GM12878 (cell line): ENCODE measurements around the gene TNFAIP3. TPM values are rescaled to one million over a fixed set of nuclear protein-coding genes. Genes with fewer than 3 reads are reported as not detected.

Experiments
- E4F1 ChIP-seq: fragments of 450-650 bp; IDR thresholded peaks from 2 replicates; pipeline ENCODE4 v1.6.1; 2018; ENCODE audit warnings: borderline replicate concordance, mild to moderate bottlenecking; ENCODE audit not compliant: partially characterized antibody
- EGR1 ChIP-seq, 2 experiments: IDR thresholded peaks; 1 replicate in 1 of 2; 2 replicates in 1 of 2; pipeline ENCODE4 v1.6.1; 2011 to 2012; ENCODE audit warnings: low read depth in 2 of 2, low read length in 2 of 2, borderline replicate concordance in 1 of 2, mild to moderate bottlenecking in 1 of 2, moderate library complexity in 1 of 2
- FOXK2 ChIP-seq: fragments of 450-650 bp; IDR thresholded peaks from 2 replicates; pipeline ENCODE4 v1.6.1; 2017; ENCODE audit warnings: mild to moderate bottlenecking, moderate library complexity
- HDAC6 ChIP-seq: fragments of 200-600 bp; sonication (generic); IDR thresholded peaks from one replicate; pipeline ENCODE4 v1.8.0; 2017; ENCODE audit warnings: antibody characterized with exemption; ENCODE audit not compliant: unreplicated experiment
- KDM1A ChIP-seq: fragments of 200-600 bp; sonication (generic); IDR thresholded peaks from 2 replicates; pipeline ENCODE4 v1.6.1; 2016; ENCODE audit warnings: borderline replicate concordance
- MYC ChIP-seq: IDR thresholded peaks from 2 replicates; pipeline ENCODE4 v1.6.1; 2011; ENCODE audit warnings: mild to moderate bottlenecking, low read length, moderate library complexity, inconsistent platforms; ENCODE audit not compliant: insufficient read depth, insufficient replicate concordance, insufficient read length, severe bottlenecking
- NFYB ChIP-seq: IDR thresholded peaks from 2 replicates; pipeline ENCODE4 v1.6.1; 2011; ENCODE audit warnings: low read depth, mild to moderate bottlenecking, low read length, improper control_type of control experiment, moderate library complexity; ENCODE audit not compliant: insufficient read depth
- NKRF ChIP-seq: fragments of 450-650 bp; conservative IDR thresholded peaks from 2 replicates; pipeline ENCODE4 v1.6.1; 2017; ENCODE audit warnings: mild to moderate bottlenecking, moderate library complexity
- PAX5 ChIP-seq: IDR thresholded peaks from 2 replicates; pipeline ENCODE4 v1.6.1; 2011; ENCODE audit warnings: low read depth, low read length, borderline replicate concordance
- PML ChIP-seq: IDR thresholded peaks from 2 replicates; pipeline ENCODE4 v1.6.1; 2012; ENCODE audit warnings: low read length, inconsistent platforms
- RELB ChIP-seq: fragments of 450-650 bp; IDR thresholded peaks from 2 replicates; pipeline ENCODE4 v1.6.1; 2017; ENCODE audit warnings: low read depth, mild to moderate bottlenecking, moderate library complexity
- SMC3 ChIP-seq: IDR thresholded peaks from 2 replicates; pipeline ENCODE4 v1.6.1; 2011; ENCODE audit warnings: low read length, improper control_type of control experiment, borderline replicate concordance
- SP1 ChIP-seq: IDR thresholded peaks from one replicate; pipeline ENCODE4 v1.6.1; 2011; ENCODE audit warnings: low read depth, low read length
- polyA plus RNA-seq, 11 experiments: library from polyadenylated mRNA; depleted of rRNA in 4 of 11; unstranded in 6 of 11; stranded (reverse) in 5 of 11; fragments of >200 nt; fragmentation: Nextera tagmentation in 4 of 11; fragmentation: Illumina TruSeq in 1 of 11; extraction: Ambion mirVana in 4 of 11; extraction: Trizol in 1 of 11; gene quantifications; 1 replicate in 1 of 11; 2 replicates in 10 of 11; pipeline versions ENCODE4 v1.2.1 to v1.2.3, GENCODE V29; 2011 to 2016; ENCODE audit warnings: inconsistent platforms in 2 of 11, missing spikeins in 2 of 11, low read depth in 1 of 11
- total RNA-seq, 4 experiments: library from RNA; depleted of rRNA in 3 of 4; stranded (reverse); fragments of >200 nt in 3 of 4; fragmentation: Illumina TruSeq in 1 of 4; extraction: Trizol in 1 of 4; gene quantifications; 2 replicates each; pipeline versions ENCODE4 v1.2.1 to v1.2.3, GENCODE V29; 2013 to 2021
- TF ChIP-seq, protein P1 (sequence below): fragments of 450-650 bp; IDR thresholded peaks from 2 replicates; pipeline ENCODE4 v1.6.1; 2017; ENCODE audit warnings: borderline replicate concordance
- TF ChIP-seq, protein P2 (sequence below): IDR thresholded peaks from 2 replicates; pipeline ENCODE4 v1.6.1; 2012; ENCODE audit warnings: low read length, inconsistent platforms
- TF ChIP-seq, protein P3 (sequence below): fragments of 450-650 bp; IDR thresholded peaks from 2 replicates; pipeline ENCODE4 v1.6.1; 2017; ENCODE audit warnings: mild to moderate bottlenecking, low read depth, inconsistent platforms; ENCODE audit not compliant: poor library complexity, severe bottlenecking

TNFAIP3 gene
- total and polyA plus RNA-seq, 10 of the 15 experiments (the other 5 are each of a cell fraction or from before 2014, with no cell fraction given): 18.0 to 350 (median 127) TPM

DNA sequence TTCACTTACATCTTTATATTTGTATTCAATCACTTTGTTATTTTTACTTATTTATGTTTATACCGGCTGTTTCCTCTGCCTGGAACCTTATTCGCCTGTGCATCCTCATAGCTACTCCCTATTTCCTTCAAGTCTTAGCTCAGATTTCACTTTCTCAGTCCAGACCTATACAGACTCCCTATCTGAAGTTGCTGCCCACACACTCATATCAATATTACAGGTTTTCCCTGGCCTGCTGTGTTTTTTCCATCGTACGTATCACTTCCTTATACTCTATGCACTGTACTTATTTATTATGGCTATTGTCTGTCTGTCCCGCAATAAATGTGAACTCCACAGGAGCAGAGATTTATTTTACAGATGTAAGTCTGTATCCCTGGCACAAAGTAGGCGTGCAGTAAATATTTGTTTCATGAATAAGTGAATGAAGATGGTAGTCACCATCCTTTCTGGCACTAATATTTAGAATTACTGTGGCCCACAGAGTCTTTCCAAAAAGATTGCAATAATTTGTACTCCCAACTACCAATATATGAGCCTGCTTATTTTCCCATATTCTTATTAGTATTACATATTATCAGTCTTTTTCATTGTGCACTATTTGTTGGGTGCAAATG is 64.9 kb downstream of the TNFAIP3 start (continued):
- no peak for TF ChIP-seq PML
- TF ChIP-seq RELB: no peak
- TF ChIP-seq MYC: no peak
- TF ChIP-seq KDM1A: no peak
- TF ChIP-seq EGR1 (IDR thresholded peaks at IDR 0.05; ENCODE audit: borderline replicate concordance in 1 of 2, low read depth in 2 of 2, low read length in 2 of 2): no peak
- no peak for TF ChIP-seq SMC3
- no peak for TF ChIP-seq E4F1
- no peak for TF ChIP-seq NFYB
- TF ChIP-seq HDAC6: no peak
- TF ChIP-seq, protein P1, sequence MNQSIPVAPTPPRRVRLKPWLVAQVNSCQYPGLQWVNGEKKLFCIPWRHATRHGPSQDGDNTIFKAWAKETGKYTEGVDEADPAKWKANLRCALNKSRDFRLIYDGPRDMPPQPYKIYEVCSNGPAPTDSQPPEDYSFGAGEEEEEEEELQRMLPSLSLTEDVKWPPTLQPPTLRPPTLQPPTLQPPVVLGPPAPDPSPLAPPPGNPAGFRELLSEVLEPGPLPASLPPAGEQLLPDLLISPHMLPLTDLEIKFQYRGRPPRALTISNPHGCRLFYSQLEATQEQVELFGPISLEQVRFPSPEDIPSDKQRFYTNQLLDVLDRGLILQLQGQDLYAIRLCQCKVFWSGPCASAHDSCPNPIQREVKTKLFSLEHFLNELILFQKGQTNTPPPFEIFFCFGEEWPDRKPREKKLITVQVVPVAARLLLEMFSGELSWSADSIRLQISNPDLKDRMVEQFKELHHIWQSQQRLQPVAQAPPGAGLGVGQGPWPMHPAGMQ: no peak
- TF ChIP-seq, protein P2, sequence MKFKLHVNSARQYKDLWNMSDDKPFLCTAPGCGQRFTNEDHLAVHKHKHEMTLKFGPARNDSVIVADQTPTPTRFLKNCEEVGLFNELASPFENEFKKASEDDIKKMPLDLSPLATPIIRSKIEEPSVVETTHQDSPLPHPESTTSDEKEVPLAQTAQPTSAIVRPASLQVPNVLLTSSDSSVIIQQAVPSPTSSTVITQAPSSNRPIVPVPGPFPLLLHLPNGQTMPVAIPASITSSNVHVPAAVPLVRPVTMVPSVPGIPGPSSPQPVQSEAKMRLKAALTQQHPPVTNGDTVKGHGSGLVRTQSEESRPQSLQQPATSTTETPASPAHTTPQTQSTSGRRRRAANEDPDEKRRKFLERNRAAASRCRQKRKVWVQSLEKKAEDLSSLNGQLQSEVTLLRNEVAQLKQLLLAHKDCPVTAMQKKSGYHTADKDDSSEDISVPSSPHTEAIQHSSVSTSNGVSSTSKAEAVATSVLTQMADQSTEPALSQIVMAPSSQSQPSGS: no peak
- no peak for TF ChIP-seq PAX5
- no peak for TF ChIP-seq FOXK2
- no peak for TF ChIP-seq SP1
- TF ChIP-seq, protein P3, sequence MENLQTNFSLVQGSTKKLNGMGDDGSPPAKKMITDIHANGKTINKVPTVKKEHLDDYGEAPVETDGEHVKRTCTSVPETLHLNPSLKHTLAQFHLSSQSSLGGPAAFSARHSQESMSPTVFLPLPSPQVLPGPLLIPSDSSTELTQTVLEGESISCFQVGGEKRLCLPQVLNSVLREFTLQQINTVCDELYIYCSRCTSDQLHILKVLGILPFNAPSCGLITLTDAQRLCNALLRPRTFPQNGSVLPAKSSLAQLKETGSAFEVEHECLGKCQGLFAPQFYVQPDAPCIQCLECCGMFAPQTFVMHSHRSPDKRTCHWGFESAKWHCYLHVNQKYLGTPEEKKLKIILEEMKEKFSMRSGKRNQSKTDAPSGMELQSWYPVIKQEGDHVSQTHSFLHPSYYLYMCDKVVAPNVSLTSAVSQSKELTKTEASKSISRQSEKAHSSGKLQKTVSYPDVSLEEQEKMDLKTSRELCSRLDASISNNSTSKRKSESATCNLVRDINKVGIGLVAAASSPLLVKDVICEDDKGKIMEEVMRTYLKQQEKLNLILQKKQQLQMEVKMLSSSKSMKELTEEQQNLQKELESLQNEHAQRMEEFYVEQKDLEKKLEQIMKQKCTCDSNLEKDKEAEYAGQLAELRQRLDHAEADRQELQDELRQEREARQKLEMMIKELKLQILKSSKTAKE: peak; percentile 33
- 0 out of 2 replicates have a peak, but pooled peaks have one; percentile 2 for TF ChIP-seq NKRF
